Panc1 (cell line): ENCODE data around the gene MRPS23. TPM values are rescaled to one million over a fixed set of nuclear protein-coding genes. Genes with fewer than 3 reads are reported as not detected.

Source experiments
- ATAC-seq: fragments of 200-7000 bp; cut with Tn5 transposase; 2 replicates; pipeline ENCODE4 v1.9.1; 2020; ENCODE audit warnings: mild to moderate bottlenecking, moderate library complexity
- BruUV-seq: library from RNA; stranded (reverse); fragments of 400-500 nt; replicated peaks from 2 replicates; lab custom pipeline; 2021; lab: Mats Ljungman, UMichigan
- CTCF ChIA-PET: fragments of 300-600 bp; sonication (Branson Sonifier 250); formaldehyde crosslinking; loops from one replicate; lab custom pipeline; 2022; ENCODE audit warnings: antibody characterized with exemption; lab: Charles Lee
- POLR2A ChIA-PET: fragments of 300-600 bp; sonication (Branson Sonifier 250); formaldehyde crosslinking; loops from one replicate; lab custom pipeline; 2022; ENCODE audit warnings: antibody characterized with exemption; lab: Charles Lee
- DNase-seq: peaks from one replicate; pipeline ENCODE4 v3.0.0-alpha.2; 2010; ENCODE audit warnings: low read depth, low spot score
- H3K27ac ChIP-seq: 2 replicates; pipeline ENCODE4 v1.5.1; 2011; ENCODE audit warnings: mild to moderate bottlenecking, low read length, inconsistent platforms
- H3K27me3 ChIP-seq: fragments of 200-500 bp; sonication (Bioruptor generic); 2 replicates; pipeline ENCODE4 v1.6.0; 2014; ENCODE audit warnings: low read length, inconsistent platforms; ENCODE audit not compliant: control insufficient read depth, insufficient read depth
- H3K36me3 ChIP-seq: fragments of 200-500 bp; sonication (Bioruptor generic); 2 replicates; pipeline ENCODE4 v1.5.1; 2014; ENCODE audit warnings: inconsistent platforms, mild to moderate bottlenecking, low read length, moderate library complexity; ENCODE audit not compliant: control insufficient read depth, insufficient read depth
- H3K4me1 ChIP-seq: 2 replicates; pipeline ENCODE4 v1.5.1; 2011; ENCODE audit warnings: inconsistent platforms, mild to moderate bottlenecking, low read length, moderate library complexity; ENCODE audit not compliant: control insufficient read depth, insufficient read depth
- H3K4me3 ChIP-seq, 2 experiments: 2 replicates each; pipeline ENCODE4 v1.5.1; 2011 to 2012; ENCODE audit warnings: low read depth in 2 of 2, low read length in 2 of 2, mild to moderate bottlenecking in 2 of 2, inconsistent platforms in 1 of 2, moderate library complexity in 1 of 2
- H3K9me3 ChIP-seq: fragments of 200-500 bp; sonication (Bioruptor generic); 2 replicates; pipeline ENCODE4 v1.5.1; 2014; ENCODE audit warnings: low read depth, mild to moderate bottlenecking, inconsistent platforms, low read length, moderate library complexity; ENCODE audit not compliant: control insufficient read depth, insufficient read depth
- POLR2AphosphoS5 ChIP-seq: IDR thresholded peaks from 2 replicates; pipeline ENCODE4 v1.6.1; 2012; ENCODE audit warnings: mild to moderate bottlenecking, low read depth, low read length, moderate library complexity
- REST ChIP-seq, 2 experiments: IDR thresholded peaks; 2 replicates each; pipeline ENCODE4 v1.6.1; 2011 to 2012; ENCODE audit warnings: low read depth in 2 of 2, control low read depth in 1 of 2, low read length in 1 of 2, mild to moderate bottlenecking in 1 of 2, moderate library complexity in 1 of 2; ENCODE audit not compliant: insufficient read depth in 1 of 2
- SIN3A ChIP-seq: IDR thresholded peaks from 2 replicates; pipeline ENCODE4 v1.6.1; 2012; ENCODE audit warnings: low read depth, mild to moderate bottlenecking, low read length, moderate library complexity, borderline replicate concordance; ENCODE audit not compliant: insufficient read depth
- TCF7L2 ChIP-seq: IDR thresholded peaks from 2 replicates; pipeline ENCODE4 v1.6.1; 2011; ENCODE audit warnings: mild to moderate bottlenecking, low read depth, low read length, inconsistent platforms
- in situ Hi-C: cut with HindIII; loops from 2 replicates; pipeline ENCODE4 v1.10.0; 2016; ENCODE audit warnings: low sequenced_read_pairs, low pct_unique_long_range_greater_than_20kb
- intact Hi-C: fragments of 100-400 bp; cut with micrococcal nuclease; formaldehyde crosslinking; loops from one replicate; pipeline ENCODE4 v1.10.0; 2022; ENCODE audit not compliant: unreplicated experiment
- total RNA-seq: library from RNA; stranded (reverse); gene quantifications from one replicate; pipeline ENCODE4 v1.2.1, GENCODE V29; 2021; ENCODE audit not compliant: unreplicated experiment
- TF ChIP-seq, protein P1 (sequence below): fragments of 450-650 bp; IDR thresholded peaks from 2 replicates; pipeline ENCODE4 v1.5.1; 2017; ENCODE audit warnings: mild to moderate bottlenecking

The MRPS23 gene
- total RNA-seq, 1 experiment from 2014 or later: 85.4 TPM

DNA sequence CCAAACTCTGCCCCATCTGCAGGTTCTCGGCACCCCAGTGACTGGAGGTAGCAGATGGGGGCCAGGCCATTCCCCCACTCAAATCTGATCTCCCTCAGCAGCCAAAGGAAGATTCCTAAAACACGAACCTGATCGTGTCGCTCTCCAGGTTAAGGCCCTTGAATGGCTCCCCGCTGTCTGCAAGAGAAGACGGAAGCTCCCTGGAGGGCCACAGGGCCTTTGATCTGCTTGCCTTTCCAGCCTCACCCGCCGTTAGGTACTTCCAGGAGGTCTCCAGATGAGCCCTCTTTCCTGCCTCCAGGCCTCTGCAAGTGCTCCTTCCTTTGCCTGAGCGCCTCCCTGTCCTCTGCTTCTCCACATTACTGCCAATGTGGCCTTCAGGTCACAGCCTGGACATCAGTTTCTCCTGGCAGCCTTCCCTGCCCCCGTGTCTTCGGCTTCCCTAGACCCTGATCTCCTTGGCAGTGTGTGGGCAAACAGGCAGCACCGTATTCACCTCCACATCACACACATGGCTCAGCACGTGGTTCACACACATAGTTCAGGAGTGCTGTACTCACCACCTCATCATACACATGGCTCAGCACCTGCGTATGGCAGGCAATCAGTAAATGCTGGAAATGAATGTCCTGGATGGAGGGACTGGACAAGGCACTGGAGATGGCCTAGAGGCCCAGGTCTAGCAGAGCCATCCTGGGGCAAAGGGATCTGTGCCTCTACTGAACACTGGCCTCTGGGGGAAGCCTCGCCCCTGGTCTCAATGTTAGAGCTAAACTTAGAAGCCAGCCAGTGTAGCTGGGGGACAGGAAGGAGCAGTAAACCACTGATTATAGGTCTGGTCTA lies 26.4 kb upstream of the MRPS23 start:
- Histone ChIP-seq H3K27ac (peak overlapping the region; percentile 95), H3K27me3 (no peaks in the 10 kb centered on the region), H3K4me1 (peaks cover 80% of the 10 kb centered on the region), H3K36me3 (no peaks in the 10 kb centered on the region), H3K9me3 (no peaks in the 10 kb centered on the region), H3K4me3 (no peak overlapping the region)
- no TSS peak for BruUV-seq
- in situ Hi-C loops: no loop called here
- intact Hi-C loops: loop anchor here (5.0 kb wide), 1 partner anchor 71 kb away; no protein-coding TSS in a partner anchor
- ATAC-seq (no peak), DNase-seq (no peak)
- POLR2A ChIA-PET: interaction anchor here (0.7 kb wide), 1 partner anchor 15 kb away, joined by 5 read pairs; no protein-coding TSS in a partner anchor
- TF ChIP-seq TCF7L2: peak; percentile 25; the same call in 1 of the 2 replicates
- TF ChIP-seq, protein P1, sequence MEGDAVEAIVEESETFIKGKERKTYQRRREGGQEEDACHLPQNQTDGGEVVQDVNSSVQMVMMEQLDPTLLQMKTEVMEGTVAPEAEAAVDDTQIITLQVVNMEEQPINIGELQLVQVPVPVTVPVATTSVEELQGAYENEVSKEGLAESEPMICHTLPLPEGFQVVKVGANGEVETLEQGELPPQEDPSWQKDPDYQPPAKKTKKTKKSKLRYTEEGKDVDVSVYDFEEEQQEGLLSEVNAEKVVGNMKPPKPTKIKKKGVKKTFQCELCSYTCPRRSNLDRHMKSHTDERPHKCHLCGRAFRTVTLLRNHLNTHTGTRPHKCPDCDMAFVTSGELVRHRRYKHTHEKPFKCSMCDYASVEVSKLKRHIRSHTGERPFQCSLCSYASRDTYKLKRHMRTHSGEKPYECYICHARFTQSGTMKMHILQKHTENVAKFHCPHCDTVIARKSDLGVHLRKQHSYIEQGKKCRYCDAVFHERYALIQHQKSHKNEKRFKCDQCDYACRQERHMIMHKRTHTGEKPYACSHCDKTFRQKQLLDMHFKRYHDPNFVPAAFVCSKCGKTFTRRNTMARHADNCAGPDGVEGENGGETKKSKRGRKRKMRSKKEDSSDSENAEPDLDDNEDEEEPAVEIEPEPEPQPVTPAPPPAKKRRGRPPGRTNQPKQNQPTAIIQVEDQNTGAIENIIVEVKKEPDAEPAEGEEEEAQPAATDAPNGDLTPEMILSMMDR: no peak
- CTCF ChIA-PET: interaction anchor here (0.6 to 1.4 kb wide), 5 partner anchors 7 to 237 kb away, joined by 3 to 6 read pairs (median 3); no protein-coding TSS in a partner anchor

DNA sequence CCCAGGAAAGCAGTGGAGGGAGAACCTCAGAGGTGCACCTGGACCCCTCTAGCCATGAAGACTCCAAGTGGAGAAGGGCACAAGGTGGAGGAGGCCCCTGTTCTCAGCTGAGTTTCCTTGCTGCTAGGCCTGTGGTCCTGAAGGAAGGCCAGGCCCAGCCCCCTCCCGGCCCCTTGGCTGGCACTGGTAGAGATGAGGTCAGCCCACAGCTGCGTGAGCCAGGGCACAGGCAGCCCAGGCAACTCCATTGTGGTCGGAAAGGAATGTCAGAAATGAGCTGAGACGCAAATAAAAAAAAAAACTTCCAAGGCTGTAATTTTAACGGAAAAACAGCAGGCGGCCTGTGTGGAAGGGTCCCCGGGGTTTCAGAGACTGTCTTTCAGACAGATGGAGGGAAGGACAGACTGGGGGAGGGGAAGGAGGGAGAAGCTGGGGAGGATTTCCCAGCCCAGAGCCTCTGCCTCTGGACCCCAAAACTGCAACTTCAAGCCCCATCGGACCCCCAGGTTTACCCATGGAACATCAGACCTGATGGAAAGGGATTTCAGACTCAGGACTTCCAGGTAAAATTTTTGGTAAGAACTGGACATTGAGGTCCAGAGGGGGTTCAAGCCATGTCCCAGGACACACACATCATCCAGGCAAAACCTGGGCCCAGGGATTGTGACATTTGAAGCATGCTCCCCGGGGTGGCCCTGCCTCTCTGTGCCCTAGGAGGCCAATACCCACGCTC lies 25.6 kb upstream of the MRPS23 start:
- Histone ChIP-seq H3K27me3 (no peaks in the 10 kb centered on the region), H3K27ac (peak overlapping the region; percentile 95), H3K36me3 (no peaks in the 10 kb centered on the region), H3K4me3 (no peak overlapping the region), H3K4me1 (peaks cover 73% of the 10 kb centered on the region), H3K9me3 (no peaks in the 10 kb centered on the region)
- in situ Hi-C loops (no loop called here), intact Hi-C loops (loop anchor here (5.0 kb wide), 1 partner anchor 72 kb away; no protein-coding TSS in a partner anchor)
- no TSS peak for BruUV-seq
- peak; percentile 90 for ATAC-seq
- ChIA-PET POLR2A (interaction anchor here (0.6 to 0.7 kb wide), 5 partner anchors 16 to 121 kb away, joined by 3 to 5 read pairs (median 4); no protein-coding TSS in a partner anchor), CTCF (interaction anchor here (0.6 to 1.4 kb wide), 8 partner anchors 11 to 237 kb away, joined by 3 to 8 read pairs (median 4); no protein-coding TSS in a partner anchor)
- TF ChIP-seq, protein P1: no peak
- peak; percentile 92; the same call in 1 of the 2 replicates for TF ChIP-seq POLR2AphosphoS5
- peak; percentile 45; the same call in 1 of the 2 replicates for TF ChIP-seq SIN3A
- peak; percentile 76 for TF ChIP-seq TCF7L2
- TF ChIP-seq REST (IDR thresholded peaks at IDR 0.05; ENCODE audit: insufficient read depth in 1 of 2, low read depth in 2 of 2, low read length in 1 of 2): no peak
- DNase-seq: peak; percentile 47
